T-helper 2 cell treated with Interferon-gamma antibody and Interleukin-4, amounts not matched to agents 100 ng/mL and 5 ng/mL, for 36 hours (primary cell): ENCODE data around the gene SMIM5. TPM values are rescaled to one million over a fixed set of nuclear protein-coding genes. Genes with fewer than 3 reads are reported as not detected.

Source experiments
- intact Hi-C: fragments of 100-400 bp; cut with micrococcal nuclease; formaldehyde crosslinking; loops from one replicate; pipeline ENCODE4 v1.15.1; 2023
- total RNA-seq: library from RNA; stranded (reverse); gene quantifications from 2 replicates; pipeline ENCODE4 v1.2.3, GENCODE V29; 2022

Gene SMIM5
- total RNA-seq, 1 donor from 2014 or later: 0.50 TPM

GRCh38 chr17:75639771-75640555, 6.7 kb downstream of the SMIM5 start:
- intact Hi-C loops: no loop called here

- intact Hi-C loops: no loop called here
Measured at GRCh38 chr17:75640556-75641119, 7.4 kb downstream of the SMIM5 start.

- intact Hi-C loops: no loop called here
Measured at GRCh38 chr17:75641343-75641742, 8.1 kb downstream of the SMIM5 start.

GRCh38 chr17:75642182-75642783, 9.0 kb downstream of the SMIM5 start:
- intact Hi-C loops: no loop called here

GRCh38 chr17:75642784-75643642, 9.8 kb downstream of the SMIM5 start:
- intact Hi-C loops: no loop called here

- intact Hi-C loops: no loop called here
Measured at GRCh38 chr17:75643643-75644017, 10.4 kb downstream of the SMIM5 start.

- intact Hi-C loops: no loop called here
Measured at GRCh38 chr17:75645501-75645888, 12.3 kb downstream of the SMIM5 start.

- intact Hi-C loops: no loop called here
Measured at GRCh38 chr17:75645889-75646637, 12.8 kb downstream of the SMIM5 start.

GRCh38 chr17:75646638-75646992, 13.4 kb downstream of the SMIM5 start:
- intact Hi-C loops: no loop called here

GRCh38 chr17:75647061-75647460, 13.8 kb downstream of the SMIM5 start:
- intact Hi-C loops: no loop called here

- intact Hi-C loops: no loop called here
Measured at GRCh38 chr17:75647921-75648320, 14.7 kb downstream of the SMIM5 start.

GRCh38 chr17:75649687-75650086, 16.5 kb downstream of the SMIM5 start:
- intact Hi-C loops: no loop called here

GRCh38 chr17:75650874-75651273, 17.6 kb downstream of the SMIM5 start:
- intact Hi-C loops: no loop called here

- intact Hi-C loops: no loop called here
Measured at GRCh38 chr17:75652341-75652740, 19.1 kb downstream of the SMIM5 start.

GRCh38 chr17:75652934-75653549, 19.8 kb downstream of the SMIM5 start:
- intact Hi-C loops: no loop called here

- intact Hi-C loops: no loop called here
Measured at GRCh38 chr17:75654176-75654575, 20.9 kb downstream of the SMIM5 start.

GRCh38 chr17:75658237-75658636, 25.0 kb downstream of the SMIM5 start:
- intact Hi-C loops: no loop called here

- intact Hi-C loops: no loop called here
Measured at GRCh38 chr17:75661531-75661930, 28.3 kb downstream of the SMIM5 start.

- intact Hi-C loops: no loop called here
Measured at GRCh38 chr17:75662511-75662910, 29.3 kb downstream of the SMIM5 start.

GRCh38 chr17:75664099-75664549, 30.9 kb downstream of the SMIM5 start:
- intact Hi-C loops: no loop called here

GRCh38 chr17:75665981-75666380, 32.7 kb downstream of the SMIM5 start:
- intact Hi-C loops: loop anchor here (5.0 kb wide), 2 partner anchors 191 to 379 kb away; partner anchors contain the start of genes SLC25A19 and WBP2
